H1 (cell line): ENCODE data around the gene DGKA. TPM values are rescaled to one million over a fixed set of nuclear protein-coding genes. Genes with fewer than 3 reads are reported as not detected.
"Not testable (repeated sequence)": the region's sequence is repeated elsewhere in the genome, so short reads cannot be mapped to it uniquely, and the experiment has no call there.

Source experiments
- CTCF ChIA-PET: fragments of 300-600 bp; sonication (Branson Sonifier 250); formaldehyde crosslinking; loops from one replicate; lab custom pipeline; 2021; ENCODE audit not compliant: partially characterized antibody; lab: Charles Lee
- POLR2A ChIA-PET: fragments of 300-600 bp; sonication (Branson Sonifier 250); formaldehyde crosslinking; loops from one replicate; lab custom pipeline; 2021; ENCODE audit warnings: inconsistent platforms; ENCODE audit not compliant: partially characterized antibody; lab: Charles Lee
- DNase-seq, 2 experiments: peaks; one replicate each; pipeline versions ENCODE4 v3.0.0 to v3.0.0-alpha.2; 2010 to 2022; ENCODE audit warnings: low spot score in 2 of 2, low read depth in 1 of 2, mixed read lengths in 1 of 2
- FAIRE-seq: peaks from 2 replicates; lab custom pipeline; 2011; peaks lifted over from hg19 to GRCh38; lab: Jason Lieb, UNC
- H2AFZ ChIP-seq: 2 replicates; pipeline ENCODE4 v1.8.1; 2012; ENCODE audit warnings: low read length, inconsistent platforms
- H2AK5ac ChIP-seq: 2 replicates; pipeline ENCODE4 v1.6.1; 2013; ENCODE audit warnings: low read depth, low read length
- H2BK120ac ChIP-seq: replicated peaks from 2 replicates; pipeline ENCODE3; 2013; ENCODE audit warnings: low read depth, low read length, inconsistent platforms
- H2BK12ac ChIP-seq: 2 replicates; pipeline ENCODE4 v1.6.1; 2013; ENCODE audit warnings: low read depth, low read length
- H2BK15ac ChIP-seq: 2 replicates; pipeline ENCODE4 v1.6.1; 2013; ENCODE audit warnings: low read length
- H2BK20ac ChIP-seq: 2 replicates; pipeline ENCODE4 v1.6.1; 2013; ENCODE audit warnings: low read length
- H2BK5ac ChIP-seq: 2 replicates; pipeline ENCODE4 v1.6.1; 2013; ENCODE audit warnings: low read depth, low read length
- H3K14ac ChIP-seq: 2 replicates; pipeline ENCODE4 v1.6.1; 2013; ENCODE audit warnings: inconsistent platforms; ENCODE audit not compliant: insufficient read length
- H3K18ac ChIP-seq: 2 replicates; pipeline ENCODE4 v1.6.1; 2013; ENCODE audit warnings: low read length; ENCODE audit errors: extremely low read depth
- H3K23ac ChIP-seq: 2 replicates; pipeline ENCODE4 v1.6.1; 2013; ENCODE audit warnings: inconsistent platforms; ENCODE audit not compliant: insufficient read length
- H3K23me2 ChIP-seq: 2 replicates; pipeline ENCODE4 v1.6.1; 2013; ENCODE audit warnings: low read depth, low read length
- H3K27ac ChIP-seq: 2 replicates; pipeline ENCODE4 v1.6.1; 2011; ENCODE audit warnings: low read depth, low read length, inconsistent platforms
- H3K27me3 ChIP-seq, 4 experiments: replicated peaks in 1 of 4; 1 replicate in 1 of 4; 2 replicates in 3 of 4; pipeline versions ENCODE4 v1.6.1 to v1.8.1; 2011 to 2013; ENCODE audit warnings: low read length in 3 of 4, mild to moderate bottlenecking in 3 of 4, inconsistent platforms in 2 of 4, mixed read lengths in 2 of 4, moderate library complexity in 1 of 4; ENCODE audit not compliant: control insufficient read depth in 3 of 4, insufficient read depth in 3 of 4; ENCODE audit errors: extremely low read depth in 1 of 4
- H3K36me3 ChIP-seq, 4 experiments: 2 replicates each; pipeline versions ENCODE4 v1.6.1 to v1.8.1; 2011 to 2013; ENCODE audit warnings: mild to moderate bottlenecking in 4 of 4, low read length in 3 of 4, moderate library complexity in 2 of 4, control low read depth in 1 of 4, inconsistent platforms in 1 of 4; ENCODE audit not compliant: insufficient read depth in 4 of 4, control insufficient read depth in 2 of 4
- H3K4ac ChIP-seq: replicated peaks from 2 replicates; pipeline ENCODE3; 2013; ENCODE audit warnings: low read length, low read depth, mixed read lengths, inconsistent platforms; ENCODE audit not compliant: insufficient read length
- H3K4me1 ChIP-seq, 4 experiments: replicated peaks in 1 of 4; 1 replicate in 1 of 4; 2 replicates in 3 of 4; pipeline versions ENCODE4 v1.6.1 to v1.8.1; 2011 to 2013; ENCODE audit warnings: low read length in 3 of 4, inconsistent platforms in 2 of 4, mixed read lengths in 1 of 4; ENCODE audit not compliant: insufficient read depth in 4 of 4, control insufficient read depth in 3 of 4
- H3K4me2 ChIP-seq, 2 experiments: 2 replicates each; pipeline versions ENCODE4 v1.6.1 to v1.8.1; 2011 to 2013; ENCODE audit warnings: low read depth in 2 of 2, low read length in 2 of 2, control low read depth in 1 of 2, inconsistent platforms in 1 of 2, mild to moderate bottlenecking in 1 of 2; ENCODE audit not compliant: insufficient read depth in 1 of 2
- H3K4me3 ChIP-seq, 4 experiments: fragments of 200-600, 300-600 bp in 1 of 4; sonication (generic), shearing (Covaris generic), sonication (Bioruptor Twin) in 1 of 4; 2 replicates each; pipeline versions ENCODE4 v1.5.1 to v1.8.1; 2011 to 2016; ENCODE audit warnings: low read length in 4 of 4, low read depth in 3 of 4, control low read depth in 2 of 4, inconsistent platforms in 2 of 4, mild to moderate bottlenecking in 2 of 4, mixed read lengths in 1 of 4, moderate library complexity in 1 of 4; ENCODE audit not compliant: insufficient read depth in 2 of 4; ENCODE audit errors: extremely low read depth in 1 of 4
- H3K56ac ChIP-seq: replicated peaks from 2 replicates; pipeline ENCODE3; 2013; ENCODE audit warnings: low read depth, mild to moderate bottlenecking, mixed read lengths, low read length, inconsistent platforms; ENCODE audit not compliant: insufficient read length
- H3K79me1 ChIP-seq: 2 replicates; pipeline ENCODE4 v1.6.1; 2013; ENCODE audit warnings: low read depth, low read length, control low read depth
- H3K79me2 ChIP-seq, 2 experiments: 2 replicates each; pipeline versions ENCODE4 v1.6.1 to v1.8.1; 2012 to 2013; ENCODE audit warnings: low read length in 2 of 2, mild to moderate bottlenecking in 2 of 2, inconsistent platforms in 1 of 2; ENCODE audit not compliant: insufficient read depth in 2 of 2, control insufficient read depth in 1 of 2
- H3K9ac ChIP-seq, 4 experiments: replicated peaks in 1 of 4; 1 replicate in 1 of 4; 2 replicates in 3 of 4; pipeline versions ENCODE4 v1.6.1 to v1.8.1; 2011 to 2013; ENCODE audit warnings: low read depth in 3 of 4, low read length in 3 of 4, control low read depth in 2 of 4, mild to moderate bottlenecking in 2 of 4, moderate library complexity in 2 of 4, inconsistent platforms in 1 of 4; ENCODE audit errors: extremely low read depth in 1 of 4
- H3K9me3 ChIP-seq, 2 experiments: 2 replicates each; pipeline versions ENCODE4 v1.6.1 to v1.8.1; 2012 to 2013; ENCODE audit warnings: mild to moderate bottlenecking in 2 of 2, moderate library complexity in 2 of 2, control low read depth in 1 of 2, inconsistent platforms in 1 of 2, low read depth in 1 of 2, low read length in 1 of 2, mixed read lengths in 1 of 2; ENCODE audit not compliant: insufficient read depth in 2 of 2
- H4K20me1 ChIP-seq, 2 experiments: replicated peaks in 1 of 2; 2 replicates each; pipeline versions ENCODE3 to v1.8.1; 2011 to 2013; ENCODE audit warnings: inconsistent platforms in 2 of 2, low read length in 2 of 2, mild to moderate bottlenecking in 1 of 2; ENCODE audit not compliant: insufficient read depth in 2 of 2, control insufficient read depth in 1 of 2
- H4K5ac ChIP-seq: 2 replicates; pipeline ENCODE4 v1.6.1; 2013; ENCODE audit warnings: low read length, low read depth, mixed read lengths, inconsistent platforms; ENCODE audit not compliant: insufficient read length
- H4K8ac ChIP-seq: 2 replicates; pipeline ENCODE4 v1.8.0; 2013; ENCODE audit warnings: mild to moderate bottlenecking, moderate library complexity, low read length, inconsistent platforms; ENCODE audit not compliant: insufficient read depth; ENCODE audit errors: extremely low read depth
- H4K91ac ChIP-seq: replicated peaks from 2 replicates; pipeline ENCODE3; 2013; ENCODE audit warnings: low read length, mixed read lengths, inconsistent platforms; ENCODE audit not compliant: insufficient read length
- EGR1 ChIP-seq: IDR thresholded peaks from 2 replicates; pipeline ENCODE4 v1.6.1; 2011; ENCODE audit warnings: low read depth, low read length, borderline replicate concordance
- EP300 ChIP-seq, 2 experiments: IDR thresholded peaks; 1 replicate in 1 of 2; 2 replicates in 1 of 2; pipeline ENCODE4 v1.6.1; 2011 to 2012; ENCODE audit warnings: low read depth in 2 of 2, low read length in 2 of 2, mild to moderate bottlenecking in 2 of 2, borderline replicate concordance in 1 of 2, inconsistent platforms in 1 of 2, moderate library complexity in 1 of 2
- FOSL1 ChIP-seq: IDR thresholded peaks from 2 replicates; pipeline ENCODE4 v1.6.1; 2011; ENCODE audit warnings: mild to moderate bottlenecking, low read depth, low read length, moderate library complexity; ENCODE audit not compliant: insufficient read depth
- NANOG ChIP-seq: IDR thresholded peaks from 2 replicates; pipeline ENCODE4 v1.6.1; 2011; ENCODE audit warnings: low read length, low read depth, mild to moderate bottlenecking, inconsistent platforms; ENCODE audit not compliant: insufficient read depth, poor library complexity, severe bottlenecking
- RFX5 ChIP-seq: IDR thresholded peaks from 2 replicates; pipeline ENCODE4 v1.6.1; 2011; ENCODE audit warnings: low read depth, low read length, improper control_type of control experiment, borderline replicate concordance
- RXRA ChIP-seq: IDR thresholded peaks from 2 replicates; pipeline ENCODE4 v1.6.1; 2011; ENCODE audit warnings: low read depth, mild to moderate bottlenecking, low read length, moderate library complexity; ENCODE audit not compliant: insufficient read depth
- WGBS, 2 experiments: shearing (Covaris generic) in 1 of 2; methylation state at CpG; one replicate each; pipeline versions ENCODE4 v1.1.6 to v1.1.7; 2013 to 2015; ENCODE audit warnings: low lambda C conversion rate in 2 of 2, mixed read lengths in 2 of 2, inconsistent platforms in 1 of 2, low coverage in 1 of 2, missing lambda C conversion rate in 1 of 2; ENCODE audit not compliant: insufficient replicate concordance in 2 of 2, insufficient coverage in 1 of 2, insufficient read length in 1 of 2; ENCODE audit errors: extremely low coverage in 1 of 2, missing lambda C conversion rate in 1 of 2; 5-methylcytosine and 5-hydroxymethylcytosine counted together
- polyA plus RNA-seq, 7 experiments: library from polyadenylated mRNA; depleted of rRNA in 3 of 7; stranded (reverse) in 5 of 7; unstranded in 2 of 7; fragments of >200 nt in 5 of 7; fragments of 200-250 nt in 2 of 7; gene quantifications; 1 replicate in 5 of 7; 2 replicates in 1 of 7; 4 replicates in 1 of 7; pipeline versions ENCODE4 v1.2.1 to v1.2.3, GENCODE V29; 2011 to 2013; ENCODE audit warnings: missing spikeins in 2 of 7, mixed read lengths in 2 of 7
- total RNA-seq: library from RNA; stranded (reverse); fragmentation: NEBNext Ultra II Directional; extraction: Animal tissue kit (Norgen Biotek cat#: 25700); gene quantifications from 2 replicates; pipeline ENCODE4 v1.2.1, GENCODE V29; 2021

Gene DGKA
- total and polyA plus RNA-seq, 2 of the 8 experiments (the other 6 are each of a cell fraction or from before 2014, with no cell fraction given): 15.9 to 18.0 TPM

- TF ChIP-seq FOSL1 (no peak), EP300 (IDR thresholded peaks at IDR 0.05; ENCODE audit: borderline replicate concordance in 1 of 2, low read depth in 2 of 2, low read length in 2 of 2) (no peak), EGR1 (no peak), RFX5 (no peak), NANOG (no peak), RXRA (no peak)
These were observed 8.8 kb upstream of the DGKA start (continued) for GRCh38 chr12:55922126-55922525.

DNA sequence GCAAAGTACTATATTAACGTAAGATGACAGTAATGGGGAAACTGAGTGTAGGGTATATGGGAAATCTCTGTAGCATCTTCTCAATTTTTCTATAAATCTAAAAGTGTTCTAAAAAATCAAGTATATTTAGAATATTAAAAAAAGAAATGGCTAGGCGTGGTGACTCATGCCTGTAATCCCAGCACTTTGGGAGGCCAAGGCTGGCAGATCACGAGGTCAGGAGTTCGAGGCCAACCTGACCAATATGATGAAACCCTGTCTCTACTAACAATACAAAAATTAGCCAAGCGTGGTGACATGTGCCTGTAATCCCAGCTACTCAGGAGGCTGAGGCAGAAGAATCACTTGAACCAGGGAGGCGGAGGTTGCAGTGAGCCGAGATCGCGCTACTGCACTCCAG is 7.3 kb upstream of the DGKA start:
- H2BK15ac ChIP-seq, H2BK20ac ChIP-seq, H3K27me3 ChIP-seq, FAIRE-seq, H3K18ac ChIP-seq, H4K8ac ChIP-seq, H4K5ac ChIP-seq, H2AK5ac ChIP-seq, H3K23ac ChIP-seq, H4K20me1 ChIP-seq, H2BK120ac ChIP-seq, H3K56ac ChIP-seq, H3K4me3 ChIP-seq, H2BK5ac ChIP-seq, H2BK12ac ChIP-seq, H2AFZ ChIP-seq, DNase-seq, H4K91ac ChIP-seq, H3K9me3 ChIP-seq, POLR2A ChIA-PET, H3K9ac ChIP-seq, H3K4ac ChIP-seq, H3K27ac ChIP-seq, H3K4me1 ChIP-seq, H3K4me2 ChIP-seq, H3K79me1 ChIP-seq, H3K14ac ChIP-seq, H3K23me2 ChIP-seq: not testable (repeated sequence)
- 99% methylated on average over 9 of the region's 9 CpGs; no CpG with 5 or more reads in 1 of the 2 experiments for WGBS, 2 experiments
- H3K36me3 ChIP-seq: peaks cover 0 to 15% (median 4%) of the 10 kb centered on the region in 4 experiments; a peak in 5 of 8 replicates
- CTCF ChIA-PET: interaction anchor here (2.4 kb wide), 1 partner anchor 96 kb away, joined by 7 read pairs; no protein-coding TSS in a partner anchor
- peaks cover 19 to 78% of the 10 kb centered on the region in 2 experiments for H3K79me2 ChIP-seq
